Measurements from ENCODE around the gene GNG11. TPM values are rescaled to one million over a fixed set of nuclear protein-coding genes. Genes with fewer than 3 reads are reported as not detected.

GNG11 gene
- total and polyA plus RNA-seq, 3 donors from 2014 or later, result 3.9 to 11.7 (median 4.0) TPM

DNA sequence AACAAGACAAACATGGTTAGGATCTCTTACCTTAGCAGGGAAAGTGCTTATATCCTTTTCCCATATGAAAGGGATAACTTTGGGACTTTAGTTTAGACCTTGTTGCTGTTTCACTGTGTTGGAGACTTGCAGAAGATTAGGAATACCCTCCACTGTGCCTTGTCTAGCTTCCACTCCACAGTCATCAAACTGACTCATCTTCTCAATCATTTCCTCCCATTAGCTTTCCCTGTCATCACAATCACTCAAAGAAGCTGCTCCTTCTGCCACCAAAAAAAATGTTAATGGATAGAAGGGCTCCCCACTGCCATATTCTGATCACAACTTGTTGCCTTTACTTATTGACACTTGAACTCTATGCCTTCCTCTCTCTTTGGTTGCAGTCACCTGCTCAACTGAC lies 16.8 kb downstream of the GNG11 start:
- no peak overlapping the region for H3K27ac ChIP-seq
- no peak for DNase-seq
- H3K9me3 ChIP-seq, result no peaks in the 10 kb centered on the region
- no peaks in the 10 kb centered on the region for H3K36me3 ChIP-seq (ENCODE audit: low read depth, missing control alignments)
- no peak overlapping the region for H3K4me3 ChIP-seq
- H3K4me1 ChIP-seq, result no peaks in the 10 kb centered on the region
- TF ChIP-seq, protein P1, sequence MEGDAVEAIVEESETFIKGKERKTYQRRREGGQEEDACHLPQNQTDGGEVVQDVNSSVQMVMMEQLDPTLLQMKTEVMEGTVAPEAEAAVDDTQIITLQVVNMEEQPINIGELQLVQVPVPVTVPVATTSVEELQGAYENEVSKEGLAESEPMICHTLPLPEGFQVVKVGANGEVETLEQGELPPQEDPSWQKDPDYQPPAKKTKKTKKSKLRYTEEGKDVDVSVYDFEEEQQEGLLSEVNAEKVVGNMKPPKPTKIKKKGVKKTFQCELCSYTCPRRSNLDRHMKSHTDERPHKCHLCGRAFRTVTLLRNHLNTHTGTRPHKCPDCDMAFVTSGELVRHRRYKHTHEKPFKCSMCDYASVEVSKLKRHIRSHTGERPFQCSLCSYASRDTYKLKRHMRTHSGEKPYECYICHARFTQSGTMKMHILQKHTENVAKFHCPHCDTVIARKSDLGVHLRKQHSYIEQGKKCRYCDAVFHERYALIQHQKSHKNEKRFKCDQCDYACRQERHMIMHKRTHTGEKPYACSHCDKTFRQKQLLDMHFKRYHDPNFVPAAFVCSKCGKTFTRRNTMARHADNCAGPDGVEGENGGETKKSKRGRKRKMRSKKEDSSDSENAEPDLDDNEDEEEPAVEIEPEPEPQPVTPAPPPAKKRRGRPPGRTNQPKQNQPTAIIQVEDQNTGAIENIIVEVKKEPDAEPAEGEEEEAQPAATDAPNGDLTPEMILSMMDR (IDR thresholded peaks at IDR 0.05), result no peak
- no peak for TF ChIP-seq POLR2A (IDR thresholded peaks at IDR 0.05)
- intact Hi-C loops (cut with DNase I; ENCODE audit: low total_unique reads), result no loop called here
- H3K27me3 ChIP-seq, result no peaks in the 10 kb centered on the region

DNA sequence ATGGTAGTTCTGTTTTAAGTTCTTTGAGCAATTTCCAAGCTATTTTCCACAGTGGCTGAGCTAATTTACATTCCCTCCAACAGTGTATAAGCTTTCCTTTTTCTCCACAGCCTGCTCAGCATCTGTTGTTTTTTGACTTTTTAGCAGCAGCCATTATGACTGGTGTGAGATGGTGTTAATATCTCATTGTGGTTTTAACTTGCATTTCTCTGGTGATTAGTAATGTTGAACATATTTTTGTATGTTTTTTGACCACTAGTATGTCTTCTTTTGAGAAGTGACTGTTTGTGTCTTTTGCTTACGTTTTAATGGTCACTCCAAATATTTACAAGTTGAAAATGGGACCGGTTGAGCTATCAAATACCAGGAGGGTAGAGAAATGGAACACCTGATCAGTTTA lies 20.4 kb downstream of the GNG11 start:
- H3K4me1 ChIP-seq, result no peaks in the 10 kb centered on the region
- no peak for TF ChIP-seq POLR2A (IDR thresholded peaks at IDR 0.05)
- TF ChIP-seq, protein P1 (IDR thresholded peaks at IDR 0.05), result no peak
- WGBS, 2 donors, result 96 to 97% methylated on average over 2 of the region's 2 CpGs
- H3K27ac ChIP-seq, result no peak overlapping the region
- H3K36me3 ChIP-seq (ENCODE audit: low read depth, missing control alignments), result no peaks in the 10 kb centered on the region
- H3K9me3 ChIP-seq, result no peaks in the 10 kb centered on the region
- H3K4me3 ChIP-seq, result no peak overlapping the region
- no peak for DNase-seq
- no peaks in the 10 kb centered on the region for H3K27me3 ChIP-seq
- intact Hi-C loops (cut with DNase I; ENCODE audit: low total_unique reads), result no loop called here

DNA sequence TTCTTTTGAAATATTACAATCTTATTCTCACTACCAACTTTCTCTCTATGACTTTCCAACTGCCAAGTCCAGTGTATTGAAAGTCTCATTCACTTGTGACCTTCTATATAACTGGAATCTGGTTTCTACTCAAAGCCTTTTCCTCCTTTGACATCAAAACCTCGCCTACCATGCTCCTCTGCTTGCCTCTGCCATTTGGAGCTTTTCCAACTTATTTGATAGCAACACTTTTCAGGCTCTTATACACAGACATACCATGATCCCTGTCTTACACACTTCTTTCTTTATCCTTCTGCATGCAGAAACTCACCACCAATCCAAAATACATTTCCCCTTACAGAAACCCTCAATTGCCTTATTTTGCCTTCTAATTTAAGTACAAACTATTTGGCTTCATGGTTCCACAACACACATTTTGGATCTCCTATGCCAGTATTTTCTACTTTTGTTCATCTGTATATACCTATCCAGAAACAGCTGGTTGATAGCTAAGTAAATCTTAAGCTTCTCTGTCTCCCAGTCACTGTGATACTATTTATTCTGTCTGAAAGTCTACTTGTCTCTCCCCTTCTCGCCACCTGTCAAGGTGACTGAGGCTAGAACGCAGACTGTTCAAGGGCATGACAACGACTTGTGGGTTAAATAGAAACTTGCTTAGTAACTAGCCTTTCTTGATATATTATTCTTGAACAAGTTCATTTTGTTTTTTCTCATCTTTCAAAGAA lies 22.4 kb downstream of the GNG11 start:
- H3K27ac ChIP-seq, result peak overlapping the region in 1 of 2 donors; percentile 38
- DNase-seq, result no peak
- H3K4me1 ChIP-seq, result no peaks in the 10 kb centered on the region
- H3K4me3 ChIP-seq, result no peak overlapping the region
- TF ChIP-seq, protein P1 (IDR thresholded peaks at IDR 0.05), result no peak
- TF ChIP-seq POLR2A (IDR thresholded peaks at IDR 0.05), result no peak
- 66 to 70% methylated on average over 4 of the region's 4 CpGs for WGBS, 2 donors
- H3K36me3 ChIP-seq (ENCODE audit: low read depth, missing control alignments), result no peaks in the 10 kb centered on the region
- intact Hi-C loops (cut with DNase I; ENCODE audit: low total_unique reads), result no loop called here
- no peaks in the 10 kb centered on the region for H3K27me3 ChIP-seq
- no peaks in the 10 kb centered on the region for H3K9me3 ChIP-seq

DNA sequence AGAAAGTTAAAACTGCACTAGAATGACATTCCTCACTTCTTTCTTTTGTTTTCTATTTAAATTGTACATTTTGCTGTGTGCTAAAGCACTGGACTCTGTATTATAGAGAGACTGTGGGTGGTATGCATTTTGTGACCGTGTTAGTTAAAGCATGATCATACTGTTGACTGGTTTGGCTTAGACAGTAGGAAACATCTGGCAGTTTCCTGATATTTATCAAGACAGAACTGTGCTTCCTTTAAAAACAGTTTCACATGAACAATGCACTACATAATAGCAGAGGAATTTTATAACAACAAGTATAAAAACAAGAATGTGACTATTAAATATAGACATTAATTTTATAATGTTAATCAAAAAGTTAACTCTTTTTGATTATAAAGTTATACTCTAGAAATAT lies 23.1 kb downstream of the GNG11 start:
- Histone ChIP-seq H3K36me3 (ENCODE audit: low read depth, missing control alignments) (no peaks in the 10 kb centered on the region), H3K9me3 (no peaks in the 10 kb centered on the region), H3K27ac (peak overlapping the region in 1 of 2 donors; percentile 38), H3K4me3 (no peak overlapping the region), H3K27me3 (no peaks in the 10 kb centered on the region), H3K4me1 (no peaks in the 10 kb centered on the region)
- 31 to 38% methylated on average over 1 of the region's 1 CpG for WGBS, 2 donors
- intact Hi-C loops (cut with DNase I; ENCODE audit: low total_unique reads), result no loop called here
- no peak for DNase-seq
- TF ChIP-seq, protein P1 (IDR thresholded peaks at IDR 0.05), result no peak
- TF ChIP-seq POLR2A (IDR thresholded peaks at IDR 0.05), result no peak

DNA sequence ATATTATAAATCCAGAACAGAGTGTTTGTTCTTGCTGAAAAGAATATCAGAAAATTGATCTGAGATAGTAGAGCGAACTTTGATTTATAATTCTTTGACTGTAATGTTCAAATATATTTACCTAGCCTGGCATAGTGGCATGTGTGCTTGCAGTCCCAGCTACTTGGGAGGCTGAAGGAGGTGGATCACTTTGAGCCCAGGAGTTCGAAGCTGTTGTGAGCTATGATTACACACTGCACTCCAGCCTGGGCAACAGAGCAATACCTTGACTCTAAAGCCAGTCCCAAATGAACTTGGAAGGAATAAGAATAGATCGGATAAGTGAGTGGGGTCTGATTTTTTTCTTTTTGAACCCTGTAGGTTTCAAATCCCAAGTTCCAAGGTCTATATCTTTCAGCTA lies 23.5 kb downstream of the GNG11 start:
- H3K4me1 ChIP-seq, result no peaks in the 10 kb centered on the region
- no peak overlapping the region for H3K4me3 ChIP-seq
- TF ChIP-seq POLR2A (IDR thresholded peaks at IDR 0.05), result no peak
- TF ChIP-seq, protein P1 (IDR thresholded peaks at IDR 0.05), result no peak
- no peaks in the 10 kb centered on the region for H3K9me3 ChIP-seq
- no peak for DNase-seq
- WGBS, 2 donors, result 31 to 41% methylated on average over 3 of the region's 3 CpGs
- intact Hi-C loops (cut with DNase I; ENCODE audit: low total_unique reads), result no loop called here
- H3K27ac ChIP-seq, result no peak overlapping the region
- H3K36me3 ChIP-seq (ENCODE audit: low read depth, missing control alignments), result no peaks in the 10 kb centered on the region
- no peaks in the 10 kb centered on the region for H3K27me3 ChIP-seq

Measured in testis (tissue), 3 donors.